Measurements from ENCODE around the gene CCDC102B. TPM values are rescaled to one million over a fixed set of nuclear protein-coding genes. Genes with fewer than 3 reads are reported as not detected.
"Not testable (repeated sequence)": the region's sequence is repeated elsewhere in the genome, so short reads cannot be mapped to it uniquely, and the experiment has no call there.

The CCDC102B gene
- total RNA-seq, 1 experiment from 2014 or later, result 0.19 TPM

GRCh38 chr18:68969027-68969426, 171.1 kb downstream of the CCDC102B start:
- no peak for DNase-seq (ENCODE audit: low read depth)

GRCh38 chr18:68972176-68972575, 174.3 kb downstream of the CCDC102B start:
- DNase-seq (ENCODE audit: low read depth), result peak; percentile 58

- DNase-seq (ENCODE audit: low read depth), result no peak
Measured at GRCh38 chr18:68979737-68980136, 181.9 kb downstream of the CCDC102B start.

- no peak for DNase-seq (ENCODE audit: low read depth)
Measured at GRCh38 chr18:68983126-68983525, 185.2 kb downstream of the CCDC102B start.

- DNase-seq (ENCODE audit: low read depth), result no peak
Measured at GRCh38 chr18:68984342-68984741, 186.5 kb downstream of the CCDC102B start.

- DNase-seq (ENCODE audit: low read depth), result no peak
Measured at GRCh38 chr18:68985172-68985820, 187.4 kb downstream of the CCDC102B start.

GRCh38 chr18:68991286-68991685, 193.4 kb downstream of the CCDC102B start:
- no peak for DNase-seq (ENCODE audit: low read depth)

- DNase-seq (ENCODE audit: low read depth), result no peak
Measured at GRCh38 chr18:68992719-68993482, 195.0 kb downstream of the CCDC102B start.

- DNase-seq (ENCODE audit: low read depth), result no peak
Measured at GRCh38 chr18:68995675-68996074, 197.8 kb downstream of the CCDC102B start.

GRCh38 chr18:68997845-68998244, 200.0 kb downstream of the CCDC102B start:
- no peak for DNase-seq (ENCODE audit: low read depth)

- DNase-seq (ENCODE audit: low read depth), result no peak
Measured at GRCh38 chr18:69000366-69000765, 202.5 kb downstream of the CCDC102B start.

- no peak for DNase-seq (ENCODE audit: low read depth)
Measured at GRCh38 chr18:69002233-69002632, 204.4 kb downstream of the CCDC102B start.

GRCh38 chr18:69006212-69006611, 208.3 kb downstream of the CCDC102B start:
- DNase-seq (ENCODE audit: low read depth), result not testable (repeated sequence)

- no peak for DNase-seq (ENCODE audit: low read depth)
Measured at GRCh38 chr18:69008538-69008937, 210.7 kb downstream of the CCDC102B start.

GRCh38 chr18:69021211-69021805, 223.4 kb downstream of the CCDC102B start:
- no peak for DNase-seq (ENCODE audit: low read depth)

GRCh38 chr18:69022426-69022825, 224.5 kb downstream of the CCDC102B start:
- no peak for DNase-seq (ENCODE audit: low read depth)

GRCh38 chr18:69031571-69031970, 233.7 kb downstream of the CCDC102B start:
- DNase-seq (ENCODE audit: low read depth), result no peak

GRCh38 chr18:69032009-69032408, 234.1 kb downstream of the CCDC102B start:
- DNase-seq (ENCODE audit: low read depth), result no peak

GRCh38 chr18:69035756-69036155, 237.9 kb downstream of the CCDC102B start:
- no peak for DNase-seq (ENCODE audit: low read depth)

- no peak for DNase-seq (ENCODE audit: low read depth)
Measured at GRCh38 chr18:69044215-69044614, 246.3 kb downstream of the CCDC102B start.

GRCh38 chr18:69064063-69064462, 266.2 kb downstream of the CCDC102B start:
- no peak for DNase-seq (ENCODE audit: low read depth)

GRCh38 chr18:69067048-69067447, 269.2 kb downstream of the CCDC102B start:
- no peak for DNase-seq (ENCODE audit: low read depth)

GRCh38 chr18:69071680-69072079, 273.8 kb downstream of the CCDC102B start:
- no peak for DNase-seq (ENCODE audit: low read depth)

Data from HT1080 (cell line).